HG03571 (cell line): ENCODE results near the gene IRAG1.

ENCODE experiments used
- ATAC-seq: cut with Tn5 transposase; IDR thresholded peaks from one replicate; pipeline ENCODE4 v1.9.1; 2021; ENCODE audit not compliant: unreplicated experiment

The IRAG1 gene

DNA sequence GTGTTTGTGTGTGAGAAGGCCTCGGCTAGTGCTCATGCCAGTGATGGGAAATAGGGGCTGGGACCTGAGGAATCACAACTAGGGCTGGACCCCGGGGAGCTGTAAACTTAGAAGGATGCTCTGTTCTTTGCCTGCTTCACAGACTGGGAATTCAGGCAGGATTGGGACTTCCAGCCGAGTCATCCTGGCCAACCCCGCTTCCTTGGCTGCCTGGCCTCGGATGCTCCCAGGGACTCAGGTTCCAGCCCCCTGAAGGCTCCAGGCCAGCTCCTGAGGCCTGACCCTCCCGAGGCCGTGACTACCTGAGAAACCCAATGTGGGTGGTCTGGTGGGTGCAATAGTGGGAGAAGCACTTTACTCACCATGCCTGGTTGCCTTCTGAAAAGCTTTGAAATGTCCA is 44.7 kb downstream of the IRAG1 start:
- ATAC-seq, result no peak

DNA sequence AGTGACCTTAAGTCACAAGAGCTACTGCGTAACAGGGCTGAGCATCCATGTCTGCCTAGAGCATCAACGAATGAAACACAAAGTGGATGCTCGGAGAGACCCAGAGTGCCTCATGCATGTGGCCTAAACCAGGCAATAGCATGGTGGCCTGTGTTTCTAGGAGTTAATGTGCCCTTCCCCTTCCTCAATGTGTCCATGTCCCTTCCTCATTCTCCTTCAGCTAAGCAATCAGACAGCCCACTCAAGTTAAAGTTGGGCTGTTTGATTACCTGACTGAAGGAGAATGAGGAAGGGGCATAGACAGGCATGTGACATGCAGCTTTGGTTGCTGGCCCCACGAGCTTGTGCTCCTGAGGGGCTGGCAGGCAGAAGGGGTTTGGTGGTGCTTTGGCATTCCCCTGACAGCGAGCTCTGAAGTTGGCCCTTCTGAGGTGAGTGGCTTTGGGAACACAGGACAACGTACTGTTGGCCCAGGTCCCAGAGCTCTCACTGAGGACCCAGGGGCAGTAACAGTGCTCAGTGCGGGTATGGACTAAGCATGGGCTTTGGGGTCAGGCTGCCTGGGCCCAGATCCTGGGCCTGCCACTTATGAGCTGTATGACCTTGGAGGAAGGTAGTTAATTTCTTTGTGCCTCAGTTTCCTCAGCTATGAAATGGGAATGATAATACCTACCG is 46.7 kb downstream of the IRAG1 start:
- no peak for ATAC-seq

GRCh38 chr11:10646005-10646404 is 47.5 kb downstream of the IRAG1 start:
- ATAC-seq, result no peak

- ATAC-seq, result no peak
Observed at GRCh38 chr11:10645212-10645795, 48.3 kb downstream of the IRAG1 start.
